Thoracic aorta (tissue), 2 donors: Measurements from ENCODE around the gene SCGN. TPM values are rescaled to one million over a fixed set of nuclear protein-coding genes. Genes with fewer than 3 reads are reported as not detected.

Experiments
- ATAC-seq: fragments of 150-250 bp; one replicate; pipeline ENCODE4 v1.8.0; 2017; ENCODE audit warnings: low read depth; ENCODE audit not compliant: insufficient number of reproducible peaks, low FRiP score
- DNase-seq: peaks from one replicate; pipeline ENCODE4 v3.0.0-alpha.2; 2020; ENCODE audit warnings: low spot score
- H3K27ac ChIP-seq, 2 donors: fragments of 200-600 bp; sonication (generic); 1 replicate in 1 of 2; 2 replicates in 1 of 2; pipeline ENCODE4 v1.5.1; 2016; ENCODE audit warnings: mild to moderate bottlenecking in 2 of 2, moderate library complexity in 2 of 2
- H3K27me3 ChIP-seq: fragments of 200-600 bp; sonication (generic); replicated peaks from 2 replicates; pipeline ENCODE4 v1.6.0; 2016; ENCODE audit warnings: mild to moderate bottlenecking; ENCODE audit not compliant: insufficient read depth
- H3K36me3 ChIP-seq: fragments of 200-600 bp; sonication (generic); one replicate; pipeline ENCODE4 v1.5.1; 2016
- H3K4me1 ChIP-seq, 2 donors: fragments of 200-600 bp; sonication (generic); 1 replicate in 1 of 2; 2 replicates in 1 of 2; pipeline versions ENCODE4 v1.5.1 to v1.6.0; 2016; ENCODE audit warnings: low read depth in 2 of 2, mild to moderate bottlenecking in 1 of 2; ENCODE audit not compliant: control insufficient read depth in 1 of 2
- H3K4me3 ChIP-seq: fragments of 200-600 bp; sonication (generic); 2 replicates; pipeline ENCODE4 v1.5.1; 2016; ENCODE audit warnings: mild to moderate bottlenecking
- H3K9me3 ChIP-seq: fragments of 200-600 bp; sonication (generic); 2 replicates; pipeline ENCODE4 v1.5.1; 2016
- total RNA-seq, 2 donors: library from RNA; depleted of rRNA; stranded (reverse); fragments of >200 nt; gene quantifications; one replicate each; pipeline versions ENCODE4 v1.1.0 to v1.2.3, GENCODE V29; 2016
- TF ChIP-seq, protein P1 (sequence below): fragments of 200-600 bp; sonication (generic); IDR thresholded peaks from one replicate; pipeline ENCODE4 v1.5.1; 2019; ENCODE audit warnings: antibody characterized with exemption

The SCGN gene
- total RNA-seq, result 1 to 10 TPM; 1.4 to 4.5 TPM

GRCh38 chr6:25652007-25652515 lies at the start of gene SCGN:
Gene SCGN, plus strand, starts transcription at chr6:25652215. Its CDS starts 189 bp downstream, at chr6:25652404.
- H3K27me3 ChIP-seq, result no peaks in the 10 kb centered on the region
- no peak within 1 kb of the TSS for H3K27ac ChIP-seq
- ATAC-seq, result no peak
- H3K36me3 ChIP-seq, result no peaks in the 10 kb centered on the region
- no peak within 1 kb of the TSS for H3K4me3 ChIP-seq
- no peaks in the 10 kb centered on the region for H3K9me3 ChIP-seq
- TF ChIP-seq, protein P1, sequence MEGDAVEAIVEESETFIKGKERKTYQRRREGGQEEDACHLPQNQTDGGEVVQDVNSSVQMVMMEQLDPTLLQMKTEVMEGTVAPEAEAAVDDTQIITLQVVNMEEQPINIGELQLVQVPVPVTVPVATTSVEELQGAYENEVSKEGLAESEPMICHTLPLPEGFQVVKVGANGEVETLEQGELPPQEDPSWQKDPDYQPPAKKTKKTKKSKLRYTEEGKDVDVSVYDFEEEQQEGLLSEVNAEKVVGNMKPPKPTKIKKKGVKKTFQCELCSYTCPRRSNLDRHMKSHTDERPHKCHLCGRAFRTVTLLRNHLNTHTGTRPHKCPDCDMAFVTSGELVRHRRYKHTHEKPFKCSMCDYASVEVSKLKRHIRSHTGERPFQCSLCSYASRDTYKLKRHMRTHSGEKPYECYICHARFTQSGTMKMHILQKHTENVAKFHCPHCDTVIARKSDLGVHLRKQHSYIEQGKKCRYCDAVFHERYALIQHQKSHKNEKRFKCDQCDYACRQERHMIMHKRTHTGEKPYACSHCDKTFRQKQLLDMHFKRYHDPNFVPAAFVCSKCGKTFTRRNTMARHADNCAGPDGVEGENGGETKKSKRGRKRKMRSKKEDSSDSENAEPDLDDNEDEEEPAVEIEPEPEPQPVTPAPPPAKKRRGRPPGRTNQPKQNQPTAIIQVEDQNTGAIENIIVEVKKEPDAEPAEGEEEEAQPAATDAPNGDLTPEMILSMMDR, result no peak
- H3K4me1 ChIP-seq, result no peaks in the 10 kb centered on the region
- peak; percentile 3 for DNase-seq

DNA sequence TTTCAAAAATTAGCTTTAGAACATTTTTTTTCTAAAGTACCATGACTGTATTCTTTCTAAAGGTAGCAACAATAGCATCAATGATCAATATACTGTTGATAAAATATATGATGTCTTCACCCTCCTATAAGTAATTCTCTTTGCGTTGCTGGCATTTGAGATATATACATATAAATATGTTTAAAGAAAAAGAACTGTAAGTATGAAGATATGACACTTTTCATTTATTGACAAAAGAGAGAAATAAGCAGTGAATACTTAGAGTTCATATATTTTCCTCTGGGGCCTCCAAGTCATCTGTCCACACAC lies 49.4 kb upstream of the SCGN start:
- TF ChIP-seq, protein P1, result no peak
- DNase-seq (no peak), ATAC-seq (no peak)

GRCh38 chr6:25603251-25603650 lies 48.8 kb upstream of the SCGN start:
- no peak for DNase-seq
- no peaks in the 10 kb centered on the region for H3K9me3 ChIP-seq
- no peak for ATAC-seq
- H3K27me3 ChIP-seq, result no peaks in the 10 kb centered on the region
- no peak overlapping the region for H3K4me3 ChIP-seq
- H3K4me1 ChIP-seq, result peaks cover 3 to 9% of the 10 kb centered on the region in 2 donors
- no peak overlapping the region for H3K27ac ChIP-seq
- H3K36me3 ChIP-seq, result peaks cover 21% of the 10 kb centered on the region
- TF ChIP-seq, protein P1, result no peak

More for the DNA sequence above, 49.4 kb upstream of the SCGN start:
- Histone ChIP-seq H3K9me3 (no peaks in the 10 kb centered on the region), H3K27ac (no peak overlapping the region), H3K36me3 (peaks cover 18% of the 10 kb centered on the region), H3K4me1 (peaks cover 3 to 9% of the 10 kb centered on the region in 2 donors), H3K27me3 (no peaks in the 10 kb centered on the region), H3K4me3 (no peak overlapping the region)

DNA sequence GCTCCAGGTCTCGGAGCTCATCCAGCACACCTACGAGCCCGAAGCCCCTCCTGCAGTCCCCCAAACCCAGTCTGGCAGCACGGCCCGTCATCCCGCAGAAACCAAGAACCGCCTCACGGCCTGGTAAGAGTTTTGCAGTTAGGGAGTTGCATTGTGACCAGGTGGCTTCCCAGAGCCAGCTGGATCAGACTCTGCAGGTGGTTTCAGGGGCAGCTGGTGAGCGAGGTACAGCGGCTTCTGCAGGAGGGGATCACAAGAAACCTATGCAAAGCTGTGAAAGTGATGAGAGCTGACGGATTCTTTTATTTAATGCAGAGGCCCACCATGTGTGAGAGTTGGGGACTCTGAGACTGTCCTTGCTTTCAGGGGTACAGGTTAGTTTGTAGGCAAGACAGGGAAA lies 45.9 kb upstream of the SCGN start:
- peaks cover 27% of the 10 kb centered on the region for H3K36me3 ChIP-seq
- no peaks in the 10 kb centered on the region for H3K9me3 ChIP-seq
- no peak for DNase-seq
- ATAC-seq, result no peak
- no peaks in the 10 kb centered on the region for H3K27me3 ChIP-seq
- H3K4me1 ChIP-seq, result peaks cover 0 to 3% of the 10 kb centered on the region in 2 donors
- H3K4me3 ChIP-seq, result no peak overlapping the region
- TF ChIP-seq, protein P1, result no peak
- no peak overlapping the region for H3K27ac ChIP-seq

DNA sequence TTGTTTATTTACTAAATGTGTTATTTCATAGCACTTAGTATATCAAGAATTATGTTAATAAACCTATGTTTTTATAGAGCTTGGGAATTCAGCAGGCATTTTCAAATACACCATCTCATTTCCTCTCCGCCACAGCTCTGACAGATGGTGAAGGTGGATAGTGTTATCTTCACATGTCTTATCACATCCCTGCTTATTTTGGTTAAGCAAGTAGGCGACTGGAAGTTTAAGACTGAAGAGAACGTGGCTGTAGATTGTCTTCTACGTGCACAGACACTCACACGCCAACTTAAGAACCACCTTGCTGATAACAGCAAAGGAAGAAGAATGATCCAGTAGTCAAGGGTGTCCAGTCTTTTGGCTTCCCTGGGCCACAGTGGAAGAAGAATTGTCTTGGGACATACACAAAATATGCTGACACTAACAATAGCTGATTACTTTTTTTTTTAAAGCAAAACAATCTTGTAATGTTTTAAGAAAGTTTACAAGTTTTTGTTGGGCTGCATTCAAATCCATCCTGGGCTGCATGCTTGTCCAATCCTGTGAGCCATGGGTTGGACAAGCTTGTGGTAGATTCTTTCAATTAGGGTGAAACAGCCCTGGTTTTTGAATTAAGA lies 43.3 kb upstream of the SCGN start:
- Histone ChIP-seq H3K9me3 (no peaks in the 10 kb centered on the region), H3K4me1 (peaks cover 3 to 4% of the 10 kb centered on the region in 2 donors)
- no peak for ATAC-seq

More for the DNA sequence above, 43.3 kb upstream of the SCGN start:
- Histone ChIP-seq H3K4me3 (no peak overlapping the region), H3K27ac (no peak overlapping the region), H3K27me3 (no peaks in the 10 kb centered on the region), H3K36me3 (peaks cover 27% of the 10 kb centered on the region)
- DNase-seq, result no peak
- TF ChIP-seq, protein P1, result no peak
